Stimulated activated CD4-positive, alpha-beta T cell treated with anti-CD3 and anti-CD28 coated beads, Interleukin-2, amount 100 ng/mL, for 48 hours (primary cell): Measurements from ENCODE around the gene SPEM1.

Source experiments
- DNase-seq, 2 donors: peaks; one replicate each; pipeline ENCODE4 v3.0.0-alpha.2; 2020

SPEM1 gene

DNA sequence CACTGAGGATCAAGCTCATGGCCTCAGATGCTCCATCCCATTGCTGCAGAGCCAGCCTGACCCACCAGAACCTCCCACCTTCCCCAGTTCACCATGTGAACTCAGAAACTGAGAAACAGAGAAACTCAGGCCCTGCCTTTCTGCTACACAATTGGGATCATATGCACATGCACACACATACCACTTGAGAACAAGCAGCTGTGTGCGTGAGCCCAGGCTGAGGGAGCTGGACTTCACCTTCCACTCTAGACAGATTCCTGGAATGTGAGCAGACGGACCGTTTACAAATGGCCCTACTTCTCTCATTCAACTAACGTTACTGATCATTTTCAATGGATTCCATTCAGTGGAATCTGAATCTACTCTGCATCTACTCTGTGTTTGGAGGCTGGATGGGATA is 3.6 kb downstream of the SPEM1 start:
- no peak for DNase-seq

DNA sequence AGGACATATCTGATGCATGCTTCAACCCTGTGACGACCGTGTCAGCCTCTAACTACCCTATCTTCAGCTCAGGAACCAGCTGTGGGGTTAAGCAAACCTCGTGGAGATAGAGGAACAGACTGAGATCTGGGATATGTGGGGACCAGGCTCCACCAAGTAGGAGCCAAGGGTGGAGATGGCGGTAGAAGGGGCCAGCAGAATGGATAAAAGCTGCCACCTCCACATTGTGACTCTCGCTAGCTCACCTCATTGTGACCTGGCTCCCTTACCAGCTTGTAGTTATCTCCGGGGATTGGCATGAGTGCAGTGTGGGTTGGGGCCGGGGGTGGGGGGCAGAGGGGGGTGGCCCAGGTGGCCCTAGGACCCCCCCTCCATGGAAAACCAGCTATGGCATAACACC is 5.2 kb downstream of the SPEM1 start, which contains the start of gene SPEM2:
Gene SPEM2, plus strand, starts transcription at position 301 of the 400 bp plus-strand sequence. Its CDS starts 73 bp downstream, at position 374.
- no peak for DNase-seq

DNA sequence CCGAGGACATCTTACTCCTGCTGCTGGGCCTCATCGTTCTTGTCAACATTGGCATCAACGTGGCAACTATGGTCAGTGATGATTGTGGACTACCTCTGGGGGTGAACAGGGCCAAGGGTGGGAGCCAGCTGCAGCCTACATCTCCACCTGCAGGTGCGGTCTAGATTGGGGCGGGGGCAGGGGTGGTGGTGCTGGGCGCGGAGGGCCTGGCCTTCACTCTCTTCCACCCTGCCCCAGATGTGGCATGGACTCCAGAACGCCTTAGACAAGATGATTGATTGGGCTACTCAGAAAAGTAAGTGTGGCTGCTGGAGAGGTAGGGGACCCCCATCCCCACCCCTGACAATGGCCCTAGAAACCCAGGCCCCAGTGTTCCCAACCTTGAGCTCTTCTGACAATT is 5.6 kb downstream of the SPEM1 start:
- DNase-seq, result no peak

DNA sequence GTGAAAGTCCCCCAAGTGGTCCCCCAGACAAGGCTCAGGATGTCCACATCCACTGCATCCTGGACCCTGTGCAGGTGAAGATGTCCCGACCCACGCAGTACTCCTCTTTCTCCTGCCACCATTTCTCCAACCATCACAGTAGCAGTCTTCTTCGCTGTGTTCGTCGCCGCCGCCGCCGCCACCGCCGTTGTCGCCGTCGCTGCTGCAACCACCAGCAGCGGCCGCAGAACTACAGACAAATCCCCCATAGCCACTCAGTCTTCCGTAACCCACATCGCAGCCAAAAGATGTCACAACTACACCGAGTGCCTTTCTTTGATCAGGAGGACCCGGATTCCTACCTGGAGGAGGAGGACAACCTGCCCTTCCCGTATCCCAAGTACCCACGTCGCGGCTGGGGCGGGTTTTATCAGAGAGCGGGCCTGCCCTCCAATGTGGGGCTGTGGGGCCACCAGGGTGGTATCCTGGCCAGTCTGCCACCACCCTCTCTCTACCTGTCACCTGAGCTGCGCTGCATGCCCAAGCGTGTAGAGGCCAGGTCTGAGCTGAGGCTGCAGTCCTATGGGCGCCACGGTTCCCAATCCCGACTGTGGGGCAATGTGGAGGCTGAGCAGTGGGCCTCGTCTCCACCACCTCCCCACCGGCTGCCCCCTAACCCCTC is 6.2 kb downstream of the SPEM1 start:
- DNase-seq, result no peak

DNA sequence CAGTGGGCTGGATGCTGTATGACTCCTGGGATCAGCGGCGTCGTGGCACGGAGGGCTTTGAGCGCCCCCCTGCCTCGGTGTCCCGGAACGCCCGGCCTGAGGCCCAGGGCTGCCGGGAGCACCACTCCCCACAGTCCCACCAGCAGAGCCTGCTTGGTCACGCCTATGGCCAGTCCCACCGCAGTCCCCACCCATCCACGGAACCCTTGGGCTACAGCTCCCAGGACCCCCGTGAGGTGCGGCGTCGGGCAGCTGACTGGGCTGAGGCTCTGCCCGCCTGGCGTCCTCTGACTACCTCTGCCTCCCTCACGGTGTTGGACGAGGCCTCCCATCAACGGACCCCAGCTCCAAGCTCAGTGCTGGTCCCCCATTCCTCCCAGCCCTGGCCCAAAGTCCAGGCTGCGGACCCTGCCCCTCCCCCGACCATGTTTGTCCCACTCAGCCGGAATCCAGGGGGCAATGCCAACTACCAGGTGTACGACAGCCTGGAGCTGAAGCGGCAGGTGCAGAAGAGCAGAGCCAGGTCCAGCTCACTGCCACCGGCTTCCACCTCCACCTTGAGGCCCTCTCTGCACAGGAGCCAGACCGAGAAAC is 6.9 kb downstream of the SPEM1 start:
- no peak for DNase-seq

DNA sequence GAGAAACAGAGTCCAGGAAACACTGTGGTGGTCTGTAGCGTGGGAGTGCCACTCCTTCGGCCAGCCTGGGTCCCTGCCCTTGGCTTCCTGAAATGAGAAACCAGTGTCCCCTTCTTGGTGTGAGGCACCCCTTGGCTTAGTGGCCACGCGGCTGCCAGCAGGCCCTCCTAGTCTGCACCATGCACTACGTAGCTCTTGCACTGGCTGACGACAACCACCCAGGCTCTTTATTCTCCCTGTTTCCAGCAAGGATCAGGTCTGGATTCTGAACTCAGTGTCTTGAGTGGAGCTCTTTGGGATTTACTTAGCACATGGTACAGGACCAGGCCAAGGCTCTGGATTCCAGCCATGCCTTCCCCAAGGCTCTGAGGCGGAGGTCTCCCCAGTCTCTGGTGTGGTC is 7.4 kb downstream of the SPEM1 start:
- DNase-seq, result no peak

DNA sequence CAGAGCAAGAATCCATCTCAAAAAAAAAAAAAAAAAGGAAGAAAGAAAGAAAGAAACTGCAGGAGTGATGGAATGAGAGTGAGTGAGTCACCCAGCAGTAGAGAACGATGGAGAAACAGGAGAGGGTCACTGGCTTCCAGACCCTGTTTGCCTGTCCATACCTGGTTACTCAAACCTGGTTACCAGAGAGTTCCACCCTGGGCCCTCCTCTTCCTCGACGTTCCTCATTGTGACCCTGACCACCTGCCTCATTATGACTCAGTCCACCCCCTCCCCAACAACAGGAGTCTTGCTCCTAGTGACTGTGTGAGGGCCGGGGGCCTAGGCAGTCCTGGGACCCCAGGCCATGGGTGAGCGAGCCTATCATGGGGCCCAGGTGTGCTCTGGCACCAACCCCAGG is 8.4 kb downstream of the SPEM1 start, which contains the start of gene SPEM3:
Gene SPEM3, plus strand, starts transcription at position 301 of the 400 bp plus-strand sequence. Its CDS starts 46 bp downstream, at position 347.
- DNase-seq, result no peak

DNA sequence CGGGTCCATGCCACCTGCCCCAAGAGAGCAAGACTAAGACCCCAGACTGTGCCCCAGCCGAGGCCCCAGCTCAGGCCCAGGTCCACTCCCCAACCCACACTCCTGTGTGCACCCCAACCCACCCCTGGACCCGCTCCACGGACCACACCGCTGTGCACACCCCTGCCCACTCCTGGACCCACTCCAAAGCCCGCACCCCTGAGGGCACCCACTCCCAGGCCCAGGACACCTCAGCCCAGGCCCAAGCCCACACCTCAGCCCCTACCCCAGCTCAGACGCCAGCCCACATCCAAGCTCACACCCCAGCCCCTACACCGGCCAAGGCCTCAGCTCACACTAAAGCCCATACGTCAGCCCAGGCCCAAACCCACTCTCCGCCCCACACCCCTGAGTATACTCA is 9.6 kb downstream of the SPEM1 start:
- DNase-seq, result no peak

DNA sequence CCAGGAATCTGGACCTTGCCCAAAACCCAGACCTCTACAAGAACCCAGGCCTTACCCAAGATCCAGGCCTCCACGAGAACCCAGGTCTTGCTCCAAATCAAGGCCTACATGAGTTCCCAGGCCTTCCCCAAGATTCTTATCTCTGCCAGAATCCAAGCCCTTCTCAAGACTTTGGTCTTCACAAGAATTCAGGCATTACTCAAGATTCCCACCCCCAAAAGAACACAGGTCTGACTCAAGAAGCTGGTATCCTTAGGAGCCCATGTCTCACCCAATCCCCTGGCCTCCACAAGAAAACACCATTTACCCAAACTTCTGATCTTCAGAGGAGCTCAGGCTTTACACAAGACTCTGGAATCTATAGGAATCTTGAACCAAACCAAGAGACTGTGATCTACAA is 11.1 kb downstream of the SPEM1 start:
- DNase-seq, result no peak

DNA sequence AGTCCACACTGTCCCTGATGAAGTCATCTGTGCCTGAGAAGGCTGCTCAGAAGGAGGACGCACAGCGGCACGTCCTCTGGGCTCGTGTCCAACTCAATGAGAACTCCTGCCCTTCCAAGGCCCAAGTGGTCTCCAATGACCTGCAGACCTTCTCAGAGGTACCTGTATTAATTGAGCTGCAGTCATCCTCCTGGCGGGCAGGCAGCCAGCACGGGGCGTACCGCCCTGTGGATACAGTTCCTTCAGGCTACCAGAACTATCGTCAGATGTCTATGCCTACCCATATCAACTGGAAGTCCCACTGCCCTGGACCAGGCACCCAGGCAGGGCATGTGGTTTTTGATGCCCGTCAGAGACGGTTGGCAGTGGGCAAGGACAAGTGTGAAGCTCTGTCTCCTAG is 12.2 kb downstream of the SPEM1 start:
- DNase-seq, result no peak

DNA sequence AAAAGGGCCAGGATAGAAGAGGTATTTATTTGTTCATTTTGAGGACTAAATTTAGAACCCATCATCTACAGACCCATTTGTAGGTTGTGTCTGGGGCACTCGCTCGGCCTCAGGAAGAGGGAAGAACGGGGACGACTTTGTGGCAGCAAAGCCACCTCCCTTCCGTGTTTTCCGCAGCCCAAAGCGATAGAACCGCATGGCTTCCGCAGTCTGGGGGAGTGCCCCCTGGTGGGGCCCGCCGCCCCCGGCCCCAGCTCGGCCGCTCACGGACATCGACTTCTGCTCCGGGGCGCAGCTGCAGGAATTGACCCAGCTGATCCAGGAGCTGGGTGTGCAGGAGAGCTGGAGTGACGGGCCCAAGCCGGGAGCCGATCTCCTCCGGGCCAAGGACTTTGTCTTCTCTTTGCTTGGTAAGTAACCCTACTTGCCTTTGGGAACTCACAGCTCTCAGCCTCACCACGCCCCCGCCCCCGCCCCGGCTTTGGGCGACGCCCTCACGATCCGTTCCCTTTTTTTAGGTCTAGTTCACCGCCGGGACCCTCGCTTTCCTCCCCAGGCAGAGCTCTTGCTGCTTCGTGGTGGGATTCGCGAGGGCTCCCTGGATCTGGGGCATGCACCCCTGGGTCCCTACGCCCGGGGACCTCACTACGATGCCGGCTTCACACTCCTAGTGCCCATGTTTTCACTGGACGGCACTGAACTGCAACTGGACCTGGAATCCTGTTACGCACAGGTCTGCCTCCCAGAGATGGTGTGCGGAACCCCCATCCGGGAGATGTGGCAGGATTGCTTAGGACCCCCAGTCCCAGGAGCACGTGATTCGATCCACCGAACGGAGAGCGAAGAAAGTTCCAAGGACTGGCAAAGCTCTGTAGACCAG is 15.8 kb downstream of the SPEM1 start:
- peak; percentile 37 to 42 for DNase-seq

DNA sequence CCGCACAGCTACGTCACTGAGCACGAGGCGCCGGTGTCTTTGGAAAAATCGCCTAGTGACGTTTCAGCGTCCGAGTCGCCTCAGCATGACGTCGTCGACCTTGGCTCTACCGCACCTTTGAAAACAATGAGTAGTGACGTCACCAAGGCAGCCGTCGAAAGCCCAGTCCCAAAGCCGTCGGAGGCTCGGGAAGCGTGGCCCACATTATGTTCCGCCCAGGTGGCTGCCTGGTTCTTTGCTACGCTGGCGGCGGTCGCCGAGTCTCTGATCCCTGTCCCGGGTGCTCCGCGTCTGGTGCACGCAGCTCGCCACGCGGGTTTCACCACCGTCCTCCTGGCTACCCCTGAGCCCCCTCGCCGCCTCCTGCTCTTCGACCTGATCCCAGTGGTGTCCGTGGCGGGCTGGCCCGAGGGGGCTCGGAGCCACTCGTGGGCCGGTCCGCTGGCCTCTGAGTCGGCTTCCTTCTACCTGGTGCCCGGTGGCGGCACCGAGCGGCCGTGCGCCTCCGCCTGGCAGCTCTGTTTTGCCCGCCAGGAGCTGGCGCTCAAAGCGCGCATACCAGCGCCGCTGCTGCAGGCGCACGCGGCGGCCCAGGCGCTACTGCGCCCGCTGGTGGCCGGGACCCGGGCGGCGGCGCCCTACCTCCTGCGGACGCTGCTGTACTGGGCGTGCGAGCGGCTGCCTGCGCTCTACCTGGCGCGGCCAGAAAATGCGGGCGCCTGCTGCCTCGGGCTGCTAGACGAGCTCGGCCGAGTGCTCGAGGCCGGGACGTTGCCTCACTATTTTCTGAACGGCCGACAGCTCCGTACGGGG is 16.6 kb downstream of the SPEM1 start:
- peak; percentile 69 to 80 for DNase-seq

DNA sequence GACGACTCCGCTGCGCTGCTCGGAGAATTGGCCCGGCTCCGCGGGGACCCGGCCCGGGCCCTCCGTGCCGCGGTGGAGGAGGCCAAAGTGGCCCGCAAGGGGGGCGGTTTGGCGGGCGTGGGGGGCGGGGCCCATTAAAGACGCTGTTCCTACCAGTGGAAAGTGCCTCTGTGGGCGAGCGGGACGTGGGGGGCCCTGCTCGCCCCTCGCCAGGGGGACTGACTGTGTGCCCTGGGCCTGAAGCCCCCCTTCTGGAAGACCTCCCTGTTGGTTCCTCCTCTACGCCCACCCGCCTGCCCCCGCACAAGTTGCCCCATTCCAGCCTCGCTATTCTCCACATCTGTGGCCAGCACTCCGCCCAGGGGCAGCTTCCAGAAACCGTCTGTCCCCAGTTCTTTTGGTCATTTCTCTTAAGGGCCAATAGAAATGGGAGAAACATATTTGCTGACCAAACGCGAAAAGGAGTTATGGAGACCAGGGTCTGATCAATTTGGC is 17.3 kb downstream of the SPEM1 start:
- DNase-seq, result no peak

DNA sequence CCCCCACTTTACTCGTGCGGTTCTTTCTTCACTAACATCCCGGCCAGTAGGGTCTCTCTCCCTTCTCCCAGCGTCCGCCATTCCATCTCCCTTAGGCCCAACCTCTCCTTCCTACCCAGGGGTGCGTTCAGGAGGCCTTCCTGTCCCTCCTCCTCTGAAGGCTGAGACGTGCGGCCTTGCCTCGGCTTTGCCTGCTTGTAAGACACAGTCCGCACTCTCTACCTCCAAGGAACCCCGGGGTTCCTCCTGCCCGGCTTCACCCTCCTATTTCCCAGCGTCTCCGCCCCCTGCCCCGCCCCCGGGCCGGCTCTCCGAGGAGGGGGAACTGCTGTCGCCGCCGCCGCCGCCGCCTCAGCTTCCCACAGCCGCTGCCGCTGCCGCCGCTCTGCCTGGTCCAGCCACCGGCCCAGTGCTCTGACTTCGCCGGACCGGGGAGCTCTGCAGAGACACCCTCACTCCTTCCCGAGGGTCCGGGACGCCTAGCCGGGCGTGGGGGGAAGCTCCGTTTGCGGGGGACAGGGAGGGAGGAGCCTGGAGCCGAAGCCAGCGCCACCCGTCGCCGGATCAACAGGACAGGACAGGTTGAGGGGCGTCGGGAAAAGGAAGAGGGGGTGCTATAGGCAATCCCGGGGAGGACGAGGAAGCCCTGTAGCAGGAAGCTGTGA is 18.0 kb downstream of the SPEM1 start:
- DNase-seq, result peak; percentile 42 to 59

DNA sequence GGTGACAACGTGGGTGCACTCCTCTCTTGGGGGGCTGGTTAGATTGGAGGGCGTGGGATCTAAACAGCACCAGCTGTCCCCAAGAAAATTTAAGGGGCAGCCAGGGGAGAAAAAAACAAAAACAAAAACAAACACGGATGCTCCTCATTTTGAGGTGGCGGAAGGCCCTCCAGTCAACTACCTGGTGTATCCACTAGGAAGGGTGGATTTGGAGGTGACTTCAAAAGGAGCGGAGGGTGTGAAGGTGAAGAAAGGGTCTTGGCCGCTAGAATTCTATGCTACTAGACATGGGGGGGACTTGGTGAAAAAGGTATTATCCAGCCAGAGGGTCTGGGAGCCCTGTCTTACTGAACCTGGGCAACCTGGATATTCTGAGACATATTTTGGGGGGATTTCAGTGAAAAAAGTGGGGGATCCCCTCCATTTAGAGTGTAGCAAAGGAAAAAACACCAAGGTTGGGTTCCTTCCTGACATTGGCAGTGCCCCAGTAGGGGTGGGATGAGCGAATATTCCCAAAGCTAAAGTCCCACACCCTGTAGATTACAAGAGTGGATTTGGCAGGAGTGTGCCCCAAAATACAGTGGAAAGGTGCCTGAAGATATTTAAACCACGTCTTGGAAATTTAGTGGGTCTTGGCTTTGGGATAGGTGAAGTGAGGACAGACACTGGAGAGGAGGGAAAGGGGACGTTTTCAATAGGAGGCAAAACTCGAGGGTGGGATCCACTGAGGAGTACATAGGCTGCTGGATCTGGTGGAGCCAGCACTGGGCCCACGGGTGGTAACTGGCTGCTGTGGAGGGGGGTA is 18.7 kb downstream of the SPEM1 start:
- no peak for DNase-seq

DNA sequence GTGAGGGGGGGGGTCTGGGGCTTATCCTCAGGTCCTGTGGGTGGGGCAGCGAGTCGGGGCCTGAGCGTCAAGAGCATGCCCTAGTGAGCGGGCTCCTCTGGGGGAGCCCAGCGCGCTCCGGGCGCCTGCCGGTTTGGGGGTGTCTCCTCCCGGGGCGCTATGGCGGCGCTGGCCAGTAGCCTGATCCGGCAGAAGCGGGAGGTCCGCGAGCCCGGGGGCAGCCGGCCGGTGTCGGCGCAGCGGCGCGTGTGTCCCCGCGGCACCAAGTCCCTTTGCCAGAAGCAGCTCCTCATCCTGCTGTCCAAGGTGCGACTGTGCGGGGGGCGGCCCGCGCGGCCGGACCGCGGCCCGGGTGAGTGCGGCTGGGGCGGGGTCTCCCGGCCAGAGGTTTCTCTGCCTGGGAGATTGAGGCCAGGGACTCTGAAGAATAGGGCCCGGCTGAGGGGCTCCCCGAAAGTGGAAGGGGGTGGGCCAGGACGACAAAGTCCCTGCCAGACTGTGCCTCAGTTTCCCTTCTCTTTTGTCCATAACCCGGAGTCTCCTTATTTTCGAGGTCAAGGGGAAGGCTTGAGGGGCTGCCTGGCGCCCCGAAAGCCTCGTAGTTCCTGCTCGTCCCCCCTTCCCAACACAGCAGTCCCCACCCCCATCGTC is 19.5 kb downstream of the SPEM1 start, which contains the start of gene FGF11:
Gene FGF11, plus strand, starts transcription at position 51 of the 651 bp plus-strand sequence. Its CDS starts 109 bp downstream, at position 160.
- DNase-seq, result no peak

DNA sequence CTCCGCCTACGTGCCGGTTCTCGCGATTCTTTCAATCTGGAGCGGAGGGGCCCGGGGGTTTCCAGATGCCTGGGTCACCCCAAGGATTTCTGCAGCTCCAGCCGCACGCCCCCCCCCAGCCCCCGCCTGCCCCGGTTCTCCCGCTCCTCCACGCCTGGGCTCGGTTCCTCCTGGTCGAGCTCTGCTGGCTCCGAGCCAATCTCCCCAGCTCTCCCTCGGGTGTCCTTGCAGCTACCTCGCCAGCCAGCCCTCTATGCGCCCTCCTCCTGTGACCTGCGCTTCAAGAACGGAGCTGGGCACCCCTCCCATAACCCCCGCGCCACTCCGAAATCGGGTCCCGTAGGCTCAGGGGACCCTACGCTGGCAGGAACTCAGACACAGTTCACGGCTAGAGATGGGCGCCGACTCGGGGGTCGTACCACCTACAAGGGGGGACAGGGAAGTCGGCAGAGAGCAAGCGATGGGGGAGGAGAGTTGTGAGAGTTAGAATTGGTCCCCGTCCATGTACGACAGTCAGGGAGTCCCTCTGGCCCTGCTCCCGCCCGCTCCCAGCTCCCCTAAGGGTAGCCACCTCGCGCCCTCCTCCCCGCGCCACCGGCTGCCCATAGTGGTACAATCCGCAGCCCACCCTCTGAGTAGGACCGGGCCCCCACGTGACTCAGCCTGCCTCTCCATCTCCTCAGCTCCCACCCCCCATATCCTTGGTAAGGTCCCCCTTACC is 20.1 kb downstream of the SPEM1 start:
- DNase-seq, result no peak

DNA sequence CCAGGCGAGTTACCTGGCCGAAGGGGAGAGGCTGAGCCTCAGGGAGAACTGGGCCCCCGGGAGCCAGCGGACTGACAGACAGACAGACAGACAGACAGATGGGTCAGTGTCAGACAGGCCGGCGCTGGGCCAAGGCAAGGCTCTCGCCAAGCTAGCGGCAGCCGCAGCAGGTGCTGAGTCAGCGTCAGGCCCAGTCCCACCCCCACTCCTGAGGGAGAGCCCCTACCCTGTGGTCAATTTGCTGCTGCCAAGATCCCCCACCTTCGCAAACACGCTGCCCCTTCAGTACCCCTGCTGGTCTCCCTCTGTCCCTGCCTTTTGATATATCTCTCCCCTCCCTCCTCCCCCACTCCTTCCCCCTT is 20.7 kb downstream of the SPEM1 start:
- no peak for DNase-seq

DNA sequence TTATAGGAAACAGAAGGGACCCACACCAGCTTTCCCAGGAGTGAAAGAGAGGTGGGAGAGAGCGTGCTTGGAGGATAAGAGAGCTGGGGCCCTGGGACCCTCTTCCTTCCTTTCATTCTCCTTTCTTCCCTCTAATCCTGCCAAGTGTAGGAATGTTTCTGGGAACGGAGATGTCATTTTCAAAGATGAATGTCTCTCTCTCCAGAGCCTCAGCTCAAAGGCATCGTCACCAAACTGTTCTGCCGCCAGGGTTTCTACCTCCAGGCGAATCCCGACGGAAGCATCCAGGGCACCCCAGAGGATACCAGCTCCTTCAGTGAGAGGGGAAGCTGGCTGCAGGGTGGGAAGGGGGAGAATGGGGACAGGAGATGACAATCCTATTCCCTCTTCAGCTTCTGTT is 21.1 kb downstream of the SPEM1 start:
- no peak for DNase-seq

DNA sequence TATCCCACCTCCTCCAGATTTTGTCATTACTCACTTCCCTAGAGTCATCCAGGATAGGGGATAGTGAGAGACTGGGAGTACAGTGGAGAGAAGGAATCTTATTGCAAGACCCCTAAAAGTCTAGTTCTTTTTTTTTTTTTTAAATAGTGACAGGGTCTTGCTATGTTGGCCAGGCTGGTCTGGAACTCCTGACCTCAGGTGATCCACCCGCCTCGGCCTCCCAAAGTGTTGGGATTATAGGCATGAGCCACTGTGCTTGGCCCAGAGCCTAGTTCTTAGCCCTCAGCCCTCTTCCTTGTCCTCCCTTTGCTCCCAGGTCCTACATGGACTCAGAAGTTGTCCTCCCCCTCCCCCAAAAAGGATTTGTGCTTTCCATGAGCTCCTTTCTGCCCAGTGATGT is 22.0 kb downstream of the SPEM1 start:
- DNase-seq, result no peak
